ENCODE measurements around the gene RPL22L1.
"Not testable (repeated sequence)": the region's sequence is repeated elsewhere in the genome, so short reads cannot be mapped to it uniquely, and the experiment has no call there.

DNA sequence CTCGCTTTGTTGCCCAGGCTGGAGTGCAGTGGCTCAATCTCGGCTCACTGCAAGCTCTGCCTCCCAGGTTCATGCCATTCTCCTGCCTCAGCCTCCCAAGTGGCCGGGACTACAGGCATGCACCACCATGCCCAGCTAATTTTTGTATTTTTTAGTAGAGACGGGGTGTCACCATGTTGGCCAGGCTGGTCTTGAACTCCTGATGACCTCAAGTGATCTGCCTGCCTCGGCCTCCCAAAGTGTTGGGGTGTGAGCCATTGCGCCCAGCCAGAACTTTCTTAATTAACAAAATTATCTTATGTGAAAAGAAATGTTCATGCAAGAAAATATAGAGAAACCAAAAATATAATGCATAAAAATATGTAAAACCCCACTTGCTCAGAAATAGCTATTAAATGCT lies 7.3 kb upstream of the RPL22L1 start:
- TF ChIP-seq BHLHE40 (IDR thresholded peaks at IDR 0.05; ENCODE audit: low read depth, low read length); CTCF (conservative IDR thresholded peaks at IDR 0.05; ENCODE audit: low read depth, low read length); CEBPB (IDR thresholded peaks at IDR 0.05; ENCODE audit: low read depth, low read length); RFX5 (IDR thresholded peaks at IDR 0.05; ENCODE audit: low read depth, low read length); POLR2A (IDR thresholded peaks at IDR 0.05; ENCODE audit: low read depth, low read length); RCOR1 (IDR thresholded peaks at IDR 0.05; ENCODE audit: insufficient replicate concordance, low read length); FOS (IDR thresholded peaks at IDR 0.05; ENCODE audit: low read depth, low read length); MAZ (IDR thresholded peaks at IDR 0.05; ENCODE audit: borderline replicate concordance, low read depth, low read length); MXI1 (IDR thresholded peaks at IDR 0.05; ENCODE audit: borderline replicate concordance, low read depth, low read length); ELK1 (IDR thresholded peaks at IDR 0.05; ENCODE audit: borderline replicate concordance, low read depth, low read length); RAD21 (IDR thresholded peaks at IDR 0.05; ENCODE audit: low read length): not testable (repeated sequence)
- TF ChIP-seq, protein P1, sequence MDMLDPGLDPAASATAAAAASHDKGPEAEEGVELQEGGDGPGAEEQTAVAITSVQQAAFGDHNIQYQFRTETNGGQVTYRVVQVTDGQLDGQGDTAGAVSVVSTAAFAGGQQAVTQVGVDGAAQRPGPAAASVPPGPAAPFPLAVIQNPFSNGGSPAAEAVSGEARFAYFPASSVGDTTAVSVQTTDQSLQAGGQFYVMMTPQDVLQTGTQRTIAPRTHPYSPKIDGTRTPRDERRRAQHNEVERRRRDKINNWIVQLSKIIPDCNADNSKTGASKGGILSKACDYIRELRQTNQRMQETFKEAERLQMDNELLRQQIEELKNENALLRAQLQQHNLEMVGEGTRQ (IDR thresholded peaks at IDR 0.05; ENCODE audit: low read depth, low read length): not testable (repeated sequence)
